Measurements from ENCODE around the gene FARSA.
A peak's percentile ranks its signal among the peaks of the same experiment; 100 is the strongest.
"Not testable (repeated sequence)": the region's sequence is repeated elsewhere in the genome, so short reads cannot be mapped to it uniquely, and the experiment has no call there.

The FARSA gene

GRCh38 chr19:12890787-12891552 is 42.5 kb downstream of the FARSA start, which contains the start of gene GCDH:
Gene GCDH, plus strand, starts transcription at chr19:12891160. Its CDS starts 145 bp downstream, at chr19:12891305.
- DNase-seq (ENCODE audit: low read depth, low spot score): peak; percentile 98

GRCh38 chr19:12890299-12890786 is 43.2 kb downstream of the FARSA start:
- DNase-seq (ENCODE audit: low read depth, low spot score): not testable (repeated sequence)

DNA sequence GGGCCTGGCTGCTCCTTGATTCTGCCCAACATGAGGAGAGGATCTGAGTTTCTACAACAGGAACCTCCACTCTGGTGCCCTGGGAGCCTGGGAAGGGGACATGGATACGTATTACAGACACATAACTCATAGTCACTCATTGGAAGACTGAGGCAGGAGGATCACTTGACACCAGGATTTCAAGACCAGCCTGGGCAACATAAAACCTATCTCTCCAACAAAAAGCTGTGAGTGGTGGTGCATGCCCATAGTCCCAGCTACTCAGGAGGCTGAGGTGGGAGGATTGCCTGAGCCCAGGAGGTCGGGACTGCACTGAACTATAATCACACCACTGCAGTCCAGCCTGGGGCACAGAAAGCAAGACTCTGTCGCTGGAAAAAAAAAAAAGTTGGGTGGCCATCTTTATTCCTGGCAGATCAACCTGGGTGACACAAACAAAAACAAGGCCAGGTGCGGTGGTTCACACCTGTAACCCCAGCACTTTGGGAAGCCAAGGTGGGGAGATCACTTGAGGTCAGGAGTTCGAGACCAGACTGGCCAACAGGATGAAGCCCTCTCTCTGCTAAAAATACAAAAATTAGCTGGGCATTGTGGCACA is 45.4 kb downstream of the FARSA start:
- DNase-seq (ENCODE audit: low read depth, low spot score): no peak

DNA sequence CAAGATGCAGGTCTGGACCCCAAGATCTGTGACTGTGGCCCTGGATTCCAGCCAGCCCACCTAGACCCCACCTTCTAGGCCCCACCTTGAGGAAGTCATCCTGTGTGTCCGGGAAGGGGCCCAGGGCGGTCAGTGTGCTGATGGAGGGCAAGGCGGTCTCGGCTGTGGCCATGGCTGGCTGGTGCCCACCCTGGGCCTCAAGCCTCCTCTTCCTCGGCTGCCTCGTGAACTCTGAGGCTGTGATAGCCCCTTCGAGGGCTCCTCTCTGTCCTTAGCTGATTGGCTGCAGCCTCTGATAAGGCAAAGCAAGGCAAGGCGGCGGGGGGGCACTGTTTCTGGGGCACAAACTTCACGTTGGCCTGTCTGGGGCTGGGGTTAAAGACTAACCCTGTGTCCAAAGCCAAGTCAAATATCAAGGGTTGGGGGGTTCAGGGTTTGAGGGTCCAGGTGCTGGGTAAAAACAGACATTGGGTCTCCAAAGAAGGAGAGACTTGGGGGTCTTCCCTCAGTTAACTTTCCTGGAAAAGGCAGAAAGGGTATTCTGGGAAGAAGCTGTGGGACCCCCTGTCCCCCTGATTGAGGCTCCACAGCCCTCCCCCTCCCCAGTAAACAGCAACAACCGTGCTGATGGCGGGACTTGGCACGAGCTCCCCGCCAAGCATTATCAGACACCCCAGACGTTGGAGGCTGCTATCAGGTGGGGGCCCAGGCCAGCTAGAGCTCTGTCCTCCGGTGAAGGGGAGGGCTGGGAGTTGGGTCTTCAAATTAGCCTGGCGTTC is 46.4 kb downstream of the FARSA start, which contains the start of gene KLF1:
Gene KLF1, minus strand, starts transcription at position 233 of the 779 bp plus-strand sequence. Its CDS starts 61 bp downstream, at position 172.
- no peak for DNase-seq (ENCODE audit: low read depth, low spot score)

GRCh38 chr19:12886651-12886968 is 46.9 kb downstream of the FARSA start:
- no peak for DNase-seq (ENCODE audit: low read depth, low spot score)

DNA sequence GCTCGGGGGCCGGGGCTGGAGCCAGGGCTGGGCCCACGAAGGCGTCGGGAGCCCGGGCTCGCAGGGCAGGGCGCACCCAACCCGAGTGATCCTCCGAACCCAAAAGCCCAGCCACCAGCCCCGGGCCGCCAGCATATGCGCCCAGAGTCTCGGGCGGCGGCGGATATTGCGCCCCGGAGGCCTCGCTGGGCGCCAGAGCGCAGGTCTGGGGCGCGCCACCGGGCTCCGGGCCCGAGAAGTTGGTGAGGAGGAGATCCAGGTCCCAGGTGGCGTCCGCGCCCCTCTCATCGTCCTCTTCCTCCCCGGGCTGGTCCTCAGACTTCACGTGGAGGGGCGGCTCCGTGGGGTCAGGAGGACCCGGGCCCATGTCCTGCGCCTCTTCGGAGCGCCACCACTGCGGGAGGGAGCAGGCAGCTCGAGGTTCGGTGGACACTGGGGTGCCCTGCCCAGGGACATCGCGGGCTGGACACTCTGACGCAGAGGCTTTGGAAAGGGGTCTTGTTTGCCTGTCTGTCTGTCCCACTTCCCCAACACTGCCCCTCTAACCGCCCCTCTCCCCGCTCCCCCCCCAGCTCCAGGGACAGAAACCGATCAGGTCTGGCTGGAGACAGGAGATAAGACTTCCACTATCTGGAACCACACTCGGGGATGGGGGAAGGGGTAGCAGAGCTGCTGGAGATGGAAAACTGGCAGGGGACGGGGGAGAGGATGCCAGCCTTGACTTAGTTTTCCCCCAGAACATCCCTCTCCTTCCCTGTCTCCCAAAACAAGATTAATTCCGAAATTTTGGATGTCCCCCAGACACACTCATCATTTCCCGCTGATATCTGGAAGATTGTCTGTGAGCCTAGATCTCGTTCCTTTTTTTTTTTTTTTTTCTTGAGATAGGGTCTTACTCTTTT is 47.5 kb downstream of the FARSA start:
- no peak for DNase-seq (ENCODE audit: low read depth, low spot score)

DNA sequence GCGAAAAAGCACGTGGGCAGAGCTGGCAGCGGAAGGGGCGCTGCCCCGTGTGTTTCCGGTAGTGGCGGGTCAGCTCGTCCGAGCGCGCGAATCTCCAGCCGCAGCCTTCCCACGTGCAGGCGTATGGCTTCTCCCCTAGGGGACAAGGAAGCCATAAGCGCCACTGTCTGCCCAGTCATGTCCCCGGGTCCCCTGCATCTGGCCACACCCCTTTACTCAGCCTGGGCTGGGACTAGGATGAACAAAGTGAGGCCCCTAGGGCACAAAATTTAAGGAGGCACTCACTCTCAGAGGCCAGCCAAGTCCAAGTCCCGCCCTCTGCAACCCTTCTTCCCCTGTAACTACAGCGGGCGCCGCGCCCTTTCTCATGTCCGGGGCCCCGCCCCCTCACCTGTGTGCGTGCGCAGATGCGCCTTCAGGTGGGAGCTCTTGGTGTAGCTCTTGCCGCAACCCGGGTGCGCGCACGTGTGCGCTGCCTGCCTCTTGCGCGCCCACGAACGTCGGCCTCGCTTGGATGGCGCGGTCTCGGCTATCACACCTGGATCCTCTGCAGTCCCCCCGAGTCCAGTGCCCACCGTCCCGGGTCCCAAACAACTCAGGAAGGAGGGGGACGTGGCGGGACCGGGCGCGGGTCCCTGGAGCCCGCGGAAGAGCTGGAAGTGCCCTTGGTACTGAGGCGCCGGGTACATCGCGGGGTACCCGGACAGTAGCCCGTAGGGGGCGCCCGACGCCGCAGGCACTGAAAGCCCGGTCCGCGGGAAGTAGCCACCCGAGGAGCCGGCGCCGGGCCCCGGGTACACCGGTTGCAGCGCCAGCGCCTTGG is 48.4 kb downstream of the FARSA start:
- peak; percentile 94 for DNase-seq (ENCODE audit: low read depth, low spot score)

- no peak for DNase-seq (ENCODE audit: low read depth, low spot score)
These were observed 48.9 kb downstream of the FARSA start for GRCh38 chr19:12884627-12884925.

GRCh38 chr19:12884202-12884601 is 49.3 kb downstream of the FARSA start:
- DNase-seq (ENCODE audit: low read depth, low spot score): no peak

DNA sequence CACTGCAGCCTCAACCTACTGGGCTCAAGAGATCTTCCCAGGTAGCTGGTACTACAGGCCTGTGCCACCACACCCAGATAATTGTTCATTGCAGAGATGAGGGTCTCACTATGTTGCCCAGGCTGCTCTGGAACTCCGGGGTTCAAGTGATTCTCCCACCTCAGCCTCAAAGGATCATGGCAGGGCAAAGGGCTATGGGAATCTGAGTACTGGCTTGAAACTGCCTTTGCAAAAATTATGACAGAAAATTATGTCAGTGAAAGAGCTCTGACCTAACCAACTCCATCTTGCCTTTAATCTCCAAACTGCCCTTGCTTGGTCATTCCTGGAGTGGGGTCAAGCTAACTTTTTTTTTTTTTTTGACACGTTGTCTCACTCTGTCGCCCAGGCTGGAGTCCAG is 50.9 kb downstream of the FARSA start:
- DNase-seq (ENCODE audit: low read depth, low spot score): no peak

DNA sequence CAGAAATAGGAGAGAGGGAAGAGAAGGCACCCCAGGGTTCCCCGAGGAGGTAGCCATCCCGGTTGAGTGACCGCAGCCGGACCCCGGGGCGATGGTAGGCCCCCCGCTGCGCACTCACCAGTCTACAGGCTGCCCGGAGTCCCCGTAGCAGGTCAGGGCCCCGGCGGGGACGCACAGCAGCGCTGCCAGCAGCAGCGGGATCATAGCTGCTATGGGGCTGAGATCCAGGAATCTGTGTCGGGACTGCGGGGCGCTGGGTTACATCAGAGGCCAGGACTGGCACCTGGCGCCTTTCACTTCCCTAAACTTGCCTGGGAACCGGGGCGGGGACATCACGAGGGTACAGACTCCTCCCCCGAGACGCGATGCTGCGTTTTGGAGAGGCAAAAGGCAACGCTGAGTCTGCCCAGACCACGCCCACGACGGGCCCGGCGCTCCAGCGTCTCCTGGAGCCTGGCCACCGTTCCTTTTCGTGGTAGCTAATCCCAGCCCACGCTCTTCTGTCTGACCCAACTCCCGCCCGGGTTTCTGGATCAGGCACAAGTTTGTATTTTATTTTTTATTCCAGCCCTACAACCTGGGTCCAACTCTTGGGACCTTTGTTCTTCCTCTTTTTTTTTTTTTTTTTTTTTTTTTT is 52.2 kb downstream of the FARSA start, which contains the start of gene DNASE2:
Gene DNASE2, minus strand, starts transcription at position 278 of the 637 bp plus-strand sequence. Its CDS starts 74 bp downstream, at position 204.
- DNase-seq (ENCODE audit: low read depth, low spot score): peak; percentile 78

DNA sequence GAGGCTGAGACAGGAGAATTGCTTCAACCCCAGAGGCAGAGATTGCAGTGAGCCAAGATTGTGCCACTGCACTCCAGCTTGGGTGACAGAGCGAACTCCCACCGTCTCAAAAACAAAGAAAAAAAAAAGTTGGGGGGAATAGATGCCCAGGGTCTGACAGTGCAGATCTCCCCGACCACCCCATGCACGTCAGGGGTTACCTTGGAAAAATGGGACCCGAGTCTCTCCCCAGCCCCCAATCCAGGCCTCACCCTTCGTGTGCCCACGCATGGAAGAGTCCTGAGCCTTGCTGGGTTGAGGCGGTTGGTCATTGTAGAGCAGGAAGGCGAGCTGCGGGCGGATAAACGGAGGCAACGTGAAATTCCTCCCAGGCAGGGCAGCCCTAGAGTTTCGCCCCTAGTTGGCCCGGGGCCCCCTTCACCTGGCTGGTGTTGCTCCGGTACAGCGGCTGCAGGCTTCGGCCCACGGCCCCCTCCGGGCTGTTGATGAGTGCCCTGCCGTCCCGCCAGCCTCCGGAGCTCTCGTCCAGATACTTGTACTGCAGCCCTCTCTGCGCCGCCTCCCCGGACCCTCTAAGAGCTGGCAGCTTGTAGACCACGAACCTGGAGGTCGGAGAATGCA is 52.9 kb downstream of the FARSA start:
- no peak for DNase-seq (ENCODE audit: low read depth, low spot score)

- DNase-seq (ENCODE audit: low read depth, low spot score): no peak
These were observed 58.4 kb downstream of the FARSA start for GRCh38 chr19:12875086-12875485.

GRCh38 chr19:12873891-12874745 is 59.4 kb downstream of the FARSA start:
- no peak for DNase-seq (ENCODE audit: low read depth, low spot score)

DNA sequence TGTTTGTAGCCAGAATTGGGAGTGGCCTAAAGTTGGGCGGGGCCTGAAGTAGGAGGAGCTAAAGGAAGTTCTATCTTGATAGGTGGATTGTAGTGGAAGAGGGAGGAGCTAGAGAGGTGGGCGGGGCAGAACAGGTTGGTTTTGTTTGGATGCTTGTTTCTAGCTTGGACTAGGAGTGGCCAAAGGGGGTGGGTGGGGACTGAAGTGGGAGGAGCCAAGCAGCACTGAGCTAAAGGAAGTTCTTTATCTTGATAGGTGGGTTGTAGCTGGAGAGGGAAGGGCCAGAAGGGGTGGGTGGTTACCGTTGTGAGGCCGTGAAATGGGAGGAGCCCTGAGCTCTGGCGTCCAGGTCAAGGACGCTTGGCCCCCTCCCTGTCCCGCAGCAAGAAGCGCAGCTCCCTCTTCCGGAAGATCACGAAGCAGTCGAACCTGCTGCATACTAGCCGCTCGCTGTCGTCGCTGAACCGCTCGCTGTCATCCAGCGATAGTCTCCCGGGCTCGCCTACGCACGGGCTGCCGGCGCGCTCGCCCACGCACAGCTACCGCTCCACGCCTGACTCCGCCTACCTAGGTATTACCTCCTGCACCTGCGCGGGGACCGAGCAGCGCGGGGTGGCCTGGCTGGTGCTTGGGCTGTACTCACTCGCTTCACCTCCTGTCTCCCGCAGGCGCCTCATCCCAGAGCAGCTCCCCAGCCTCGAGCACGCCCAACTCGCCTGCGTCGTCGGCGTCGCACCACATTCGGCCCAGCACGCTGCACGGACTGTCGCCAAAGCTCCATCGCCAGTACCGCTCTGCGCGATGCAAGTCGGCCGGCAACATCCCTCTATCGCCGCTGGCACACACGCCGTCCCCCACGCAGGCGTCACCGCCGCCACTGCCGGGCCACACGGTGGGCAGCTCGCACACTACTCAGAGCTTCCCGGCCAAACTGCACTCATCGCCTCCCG is 60.3 kb downstream of the FARSA start:
- peak; percentile 28 for DNase-seq (ENCODE audit: low read depth, low spot score)

Data from iPS DF 19.7 (cell line).